ENCODE results near the gene DTX3L. TPM values are rescaled to one million over a fixed set of nuclear protein-coding genes. Genes with fewer than 3 reads are reported as not detected.

Gene DTX3L
- total and polyA plus RNA-seq, 2 of the 8 experiments (the other 6 are each of a cell fraction or from before 2014, with no cell fraction given): 1.7 to 11.3 TPM

DNA sequence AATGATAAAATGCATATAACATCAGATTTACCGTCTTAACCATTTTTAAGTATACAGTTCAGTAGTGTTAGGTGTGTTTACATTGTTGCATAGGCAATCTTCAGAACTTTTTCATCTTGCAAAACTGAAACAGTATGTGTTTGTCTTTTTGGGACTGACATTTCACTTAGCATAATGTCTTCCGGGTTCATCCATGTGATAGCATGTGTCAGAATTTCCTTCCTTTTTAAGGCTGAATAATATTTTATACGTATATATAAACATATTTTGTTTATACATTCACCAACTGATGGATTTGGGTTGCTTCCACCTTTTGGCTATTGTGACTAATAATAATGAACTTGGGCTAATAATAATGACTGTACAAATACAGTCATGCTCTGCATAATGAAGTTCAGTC lies 16.3 kb downstream of the DTX3L start:
- Histone ChIP-seq H4K20me1 (replicated peaks in 1 of 2; ENCODE audit: control insufficient read depth in 1 of 2, insufficient read depth in 2 of 2, low read length in 2 of 2) (no peaks in the 10 kb centered on the region), H3K27ac (ENCODE audit: low read depth, low read length) (no peak overlapping the region), H3K4me3 (ENCODE audit: extremely low read depth in 1 of 4, insufficient read depth in 2 of 4, low read depth in 3 of 4, low read length in 4 of 4) (no peak overlapping the region), H3K4me1 (replicated peaks in 1 of 4; ENCODE audit: control insufficient read depth in 3 of 4, insufficient read depth in 4 of 4, low read length in 3 of 4) (no peaks in the 10 kb centered on the region), H3K9ac (replicated peaks in 1 of 4; ENCODE audit: extremely low read depth in 1 of 4, low read depth in 3 of 4, low read length in 3 of 4) (no peak overlapping the region), H4K5ac (ENCODE audit: insufficient read length, low read depth, low read length) (no peak overlapping the region), H2BK20ac (ENCODE audit: low read length) (no peak overlapping the region), H3K23ac (ENCODE audit: insufficient read length) (no peak overlapping the region), H3K27me3 (replicated peaks in 1 of 4; ENCODE audit: control insufficient read depth in 3 of 4, extremely low read depth in 1 of 4, insufficient read depth in 3 of 4, low read length in 3 of 4) (peaks cover 0 to 10% (median 7%) of the 10 kb centered on the region in 4 experiments; a peak in 4 of 7 replicates), H3K14ac (ENCODE audit: insufficient read length) (no peak overlapping the region), H3K23me2 (ENCODE audit: low read depth, low read length) (no peaks in the 10 kb centered on the region; the same call in 1 of the 2 replicates), H2BK5ac (ENCODE audit: low read depth, low read length) (no peak overlapping the region), H2BK120ac (replicated peaks; ENCODE audit: low read depth, low read length) (no peak overlapping the region), H2AK5ac (ENCODE audit: low read depth, low read length) (no peak overlapping the region), H3K18ac (ENCODE audit: extremely low read depth, low read length) (no peak overlapping the region), H3K9me3 (ENCODE audit: insufficient read depth in 2 of 2, low read depth in 1 of 2, low read length in 1 of 2) (peaks cover 7 to 8% of the 10 kb centered on the region in 2 experiments; a peak in 3 of 4 replicates), H3K79me2 (ENCODE audit: control insufficient read depth in 1 of 2, insufficient read depth in 2 of 2, low read length in 2 of 2) (no peaks in the 10 kb centered on the region), H3K79me1 (ENCODE audit: low read depth, low read length) (no peaks in the 10 kb centered on the region), H4K8ac (ENCODE audit: extremely low read depth, insufficient read depth, low read length) (no peak overlapping the region), H3K56ac (replicated peaks; ENCODE audit: insufficient read length, low read depth, low read length) (no peak overlapping the region), H3K4ac (replicated peaks; ENCODE audit: insufficient read length, low read depth, low read length) (no peak overlapping the region), H2BK12ac (ENCODE audit: low read depth, low read length) (no peak overlapping the region), H2BK15ac (ENCODE audit: low read length) (no peak overlapping the region), H3K36me3 (ENCODE audit: control insufficient read depth in 2 of 4, insufficient read depth in 4 of 4, low read length in 3 of 4) (peaks cover 0 to 3% (median 0%) of the 10 kb centered on the region in 4 experiments; a peak in 3 of 8 replicates), H3K4me2 (ENCODE audit: insufficient read depth in 1 of 2, low read depth in 2 of 2, low read length in 2 of 2) (no peak overlapping the region), H2AFZ (ENCODE audit: low read length) (no peak overlapping the region), H4K91ac (replicated peaks; ENCODE audit: insufficient read length, low read length) (no peak overlapping the region)
- POLR2A ChIA-PET (ENCODE audit: partially characterized antibody): no interaction called here
- DNase-seq (ENCODE audit: low read depth in 1 of 2, low spot score in 2 of 2) (no peak), FAIRE-seq (no peak)
- CTCF ChIA-PET (ENCODE audit: partially characterized antibody): interaction anchor here (1.0 kb wide), 1 partner anchor 21 kb away, joined by 3 read pairs; no protein-coding TSS in a partner anchor
- WGBS, 2 experiments (ENCODE audit: extremely low coverage in 1 of 2, insufficient coverage in 1 of 2, insufficient read length in 1 of 2, insufficient replicate concordance in 2 of 2, low coverage in 1 of 2, low lambda C conversion rate in 2 of 2, missing lambda C conversion rate in 1 of 2): 85% methylated on average over 3 of the region's 3 CpGs; no CpG with 5 or more reads in 1 of the 2 experiments
- TF ChIP-seq CTBP2 (IDR thresholded peaks at IDR 0.05; ENCODE audit: borderline replicate concordance, insufficient read depth, insufficient read length, low read length) (no peak), CHD1 (IDR thresholded peaks at IDR 0.05; ENCODE audit: low read depth, low read length) (no peak), HDAC2 (IDR thresholded peaks at IDR 0.05; ENCODE audit: borderline replicate concordance in 1 of 2, low read depth in 2 of 2, low read length in 2 of 2) (no peak)
